HepG2 (cell line): ENCODE results near the gene OTUB2. TPM values are rescaled to one million over a fixed set of nuclear protein-coding genes. Genes with fewer than 3 reads are reported as not detected.

Experiments
- GATAD2A ChIP-seq: IDR thresholded peaks from 2 replicates; pipeline ENCODE4 v1.6.1; 2016
- GLI4 ChIP-seq: sonication (generic); formaldehyde crosslinking; IDR thresholded peaks from 2 replicates; pipeline ENCODE4 v1.5.1; 2020; ENCODE audit warnings: missing genetic modification reagents, mild to moderate bottlenecking, moderate library complexity, borderline replicate concordance
- ISL2 ChIP-seq: sonication (generic); formaldehyde crosslinking; IDR thresholded peaks from 2 replicates; pipeline ENCODE4 v1.5.0; 2020; ENCODE audit warnings: missing genetic modification reagents
- NR2F6 ChIP-seq, 2 experiments: IDR thresholded peaks; 2 replicates each; pipeline ENCODE4 v1.6.1; 2016; ENCODE audit warnings: antibody characterized with exemption in 1 of 2, mild to moderate bottlenecking in 1 of 2
- ZNF790 ChIP-seq: sonication (generic); formaldehyde crosslinking; IDR thresholded peaks from 2 replicates; pipeline ENCODE4 v1.8.0; 2022; ENCODE audit warnings: missing genetic modification reagents, mild to moderate bottlenecking, borderline replicate concordance
- polyA plus RNA-seq, 8 experiments: library from polyadenylated mRNA; depleted of rRNA in 3 of 8; stranded (reverse) in 7 of 8; unstranded in 1 of 8; fragments of >200 nt; fragmentation: Illumina TruSeq in 4 of 8; extraction: Trizol in 4 of 8; gene quantifications; 2 replicates each; pipeline versions ENCODE4 v1.2.1 to v1.2.3, GENCODE V29; 2011 to 2016; ENCODE audit warnings: low read depth in 4 of 8, missing spikeins in 1 of 8, mixed read lengths in 1 of 8; ENCODE audit not compliant: insufficient read depth in 1 of 8
- total RNA-seq, 5 experiments: library from RNA; depleted of rRNA; stranded (reverse); fragments of >200 nt; fragmentation: Illumina TruSeq; extraction: Trizol; gene quantifications; 2 replicates each; pipeline ENCODE4 v1.2.3, GENCODE V29; 2016; ENCODE audit warnings: low read depth in 1 of 5
- TF ChIP-seq, protein P1 (sequence below): sonication (generic); formaldehyde crosslinking; conservative IDR thresholded peaks from 2 replicates; pipeline ENCODE4 v1.4.0; 2020; ENCODE audit warnings: missing genetic modification reagents
- TF ChIP-seq, protein P2 (sequence below): sonication (generic); formaldehyde crosslinking; IDR thresholded peaks from 2 replicates; pipeline ENCODE4 v1.5.0; 2020; ENCODE audit warnings: mild to moderate bottlenecking, missing genetic modification reagents, moderate library complexity
- TF ChIP-seq, protein P3 (sequence below), 2 experiments: fragments of 450-650 bp in 1 of 2; sonication (generic) in 1 of 2; formaldehyde crosslinking; IDR thresholded peaks; 2 replicates each; pipeline versions ENCODE4 v1.5.0 to v1.8.0; 2020 to 2022; ENCODE audit warnings: mild to moderate bottlenecking in 1 of 2, missing genetic modification reagents in 1 of 2
- TF ChIP-seq, protein P4 (sequence below): sonication (generic); formaldehyde crosslinking; IDR thresholded peaks from 2 replicates; pipeline ENCODE4 v1.4.0; 2020; ENCODE audit warnings: missing genetic modification reagents
- TF ChIP-seq, protein P5 (sequence below): IDR thresholded peaks from 2 replicates; pipeline ENCODE4 v1.4.0; 2020; ENCODE audit warnings: mild to moderate bottlenecking, missing genetic modification reagents
- TF ChIP-seq, protein P6 (sequence below): sonication (generic); formaldehyde crosslinking; IDR thresholded peaks from 2 replicates; pipeline ENCODE4 v1.4.0; 2020; ENCODE audit warnings: missing genetic modification reagents
- TF ChIP-seq, protein P7 (sequence below): sonication (generic); formaldehyde crosslinking; IDR thresholded peaks from 2 replicates; pipeline ENCODE4 v1.5.1; 2020; ENCODE audit warnings: mild to moderate bottlenecking, missing genetic modification reagents, moderate library complexity

OTUB2 gene
- total and polyA plus RNA-seq, 2 of the 13 experiments (the other 11 are each of a cell fraction or from before 2014, with no cell fraction given): 2.2 to 2.4 TPM

DNA sequence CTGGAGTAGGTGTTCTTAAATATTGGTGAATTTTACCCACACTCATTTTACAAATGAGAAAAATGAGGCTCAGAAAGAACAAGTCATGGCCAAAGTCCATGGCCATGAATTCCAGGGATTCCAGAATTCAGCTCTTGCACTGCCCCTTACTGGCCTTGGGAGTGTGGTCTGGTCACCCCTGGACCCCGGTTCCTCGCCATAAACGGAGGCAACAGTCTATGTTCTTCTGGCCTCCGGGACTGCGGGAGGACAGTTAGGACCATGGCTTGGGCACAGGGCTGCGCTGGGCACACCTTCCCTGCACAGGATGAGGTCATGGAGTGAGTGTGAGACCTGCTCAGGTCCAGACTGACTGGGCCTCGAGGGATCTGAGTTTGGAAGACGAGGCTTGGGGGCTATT lies 22.1 kb upstream of the OTUB2 start (continued):
- TF ChIP-seq, protein P1, sequence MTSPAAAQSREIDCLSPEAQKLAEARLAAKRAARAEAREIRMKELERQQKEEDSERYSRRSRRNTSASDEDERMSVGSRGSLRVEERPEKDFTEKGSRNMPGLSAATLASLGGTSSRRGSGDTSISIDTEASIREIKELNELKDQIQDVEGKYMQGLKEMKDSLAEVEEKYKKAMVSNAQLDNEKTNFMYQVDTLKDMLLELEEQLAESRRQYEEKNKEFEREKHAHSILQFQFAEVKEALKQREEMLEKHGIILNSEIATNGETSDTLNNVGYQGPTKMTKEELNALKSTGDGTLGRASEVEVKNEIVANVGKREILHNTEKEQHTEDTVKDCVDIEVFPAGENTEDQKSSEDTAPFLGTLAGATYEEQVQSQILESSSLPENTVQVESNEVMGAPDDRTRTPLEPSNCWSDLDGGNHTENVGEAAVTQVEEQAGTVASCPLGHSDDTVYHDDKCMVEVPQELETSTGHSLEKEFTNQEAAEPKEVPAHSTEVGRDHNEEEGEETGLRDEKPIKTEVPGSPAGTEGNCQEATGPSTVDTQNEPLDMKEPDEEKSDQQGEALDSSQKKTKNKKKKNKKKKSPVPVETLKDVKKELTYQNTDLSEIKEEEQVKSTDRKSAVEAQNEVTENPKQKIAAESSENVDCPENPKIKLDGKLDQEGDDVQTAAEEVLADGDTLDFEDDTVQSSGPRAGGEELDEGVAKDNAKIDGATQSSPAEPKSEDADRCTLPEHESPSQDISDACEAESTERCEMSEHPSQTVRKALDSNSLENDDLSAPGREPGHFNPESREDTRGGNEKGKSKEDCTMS: no peak
- TF ChIP-seq, protein P2, sequence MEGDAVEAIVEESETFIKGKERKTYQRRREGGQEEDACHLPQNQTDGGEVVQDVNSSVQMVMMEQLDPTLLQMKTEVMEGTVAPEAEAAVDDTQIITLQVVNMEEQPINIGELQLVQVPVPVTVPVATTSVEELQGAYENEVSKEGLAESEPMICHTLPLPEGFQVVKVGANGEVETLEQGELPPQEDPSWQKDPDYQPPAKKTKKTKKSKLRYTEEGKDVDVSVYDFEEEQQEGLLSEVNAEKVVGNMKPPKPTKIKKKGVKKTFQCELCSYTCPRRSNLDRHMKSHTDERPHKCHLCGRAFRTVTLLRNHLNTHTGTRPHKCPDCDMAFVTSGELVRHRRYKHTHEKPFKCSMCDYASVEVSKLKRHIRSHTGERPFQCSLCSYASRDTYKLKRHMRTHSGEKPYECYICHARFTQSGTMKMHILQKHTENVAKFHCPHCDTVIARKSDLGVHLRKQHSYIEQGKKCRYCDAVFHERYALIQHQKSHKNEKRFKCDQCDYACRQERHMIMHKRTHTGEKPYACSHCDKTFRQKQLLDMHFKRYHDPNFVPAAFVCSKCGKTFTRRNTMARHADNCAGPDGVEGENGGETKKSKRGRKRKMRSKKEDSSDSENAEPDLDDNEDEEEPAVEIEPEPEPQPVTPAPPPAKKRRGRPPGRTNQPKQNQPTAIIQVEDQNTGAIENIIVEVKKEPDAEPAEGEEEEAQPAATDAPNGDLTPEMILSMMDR (CRISPR knock-in tag): peak; percentile 58
- TF ChIP-seq GLI4 (0 out of 2 replicates have a peak, but pooled peaks have one; percentile 34), GATAD2A (CRISPR knock-in tag) (peak; percentile 55), NR2F6 (IDR thresholded peaks at IDR 0.05) (no peak), NR2F6 (CRISPR knock-in tag; IDR thresholded peaks at IDR 0.05) (peak; percentile 48; the same call in 1 of the 2 replicates), ISL2 (0 out of 2 replicates have a peak, but pooled peaks have one; percentile 25), ZNF790 (CRISPR knock-in tag) (no peak)
- TF ChIP-seq, protein P3, sequence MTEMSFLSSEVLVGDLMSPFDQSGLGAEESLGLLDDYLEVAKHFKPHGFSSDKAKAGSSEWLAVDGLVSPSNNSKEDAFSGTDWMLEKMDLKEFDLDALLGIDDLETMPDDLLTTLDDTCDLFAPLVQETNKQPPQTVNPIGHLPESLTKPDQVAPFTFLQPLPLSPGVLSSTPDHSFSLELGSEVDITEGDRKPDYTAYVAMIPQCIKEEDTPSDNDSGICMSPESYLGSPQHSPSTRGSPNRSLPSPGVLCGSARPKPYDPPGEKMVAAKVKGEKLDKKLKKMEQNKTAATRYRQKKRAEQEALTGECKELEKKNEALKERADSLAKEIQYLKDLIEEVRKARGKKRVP (CRISPR knock-in tag; IDR thresholded peaks at IDR 0.05): no peak
- TF ChIP-seq, protein P4, sequence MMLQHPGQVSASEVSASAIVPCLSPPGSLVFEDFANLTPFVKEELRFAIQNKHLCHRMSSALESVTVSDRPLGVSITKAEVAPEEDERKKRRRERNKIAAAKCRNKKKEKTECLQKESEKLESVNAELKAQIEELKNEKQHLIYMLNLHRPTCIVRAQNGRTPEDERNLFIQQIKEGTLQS: peak; percentile 23; the same call in 1 of the 2 replicates
- TF ChIP-seq, protein P5, sequence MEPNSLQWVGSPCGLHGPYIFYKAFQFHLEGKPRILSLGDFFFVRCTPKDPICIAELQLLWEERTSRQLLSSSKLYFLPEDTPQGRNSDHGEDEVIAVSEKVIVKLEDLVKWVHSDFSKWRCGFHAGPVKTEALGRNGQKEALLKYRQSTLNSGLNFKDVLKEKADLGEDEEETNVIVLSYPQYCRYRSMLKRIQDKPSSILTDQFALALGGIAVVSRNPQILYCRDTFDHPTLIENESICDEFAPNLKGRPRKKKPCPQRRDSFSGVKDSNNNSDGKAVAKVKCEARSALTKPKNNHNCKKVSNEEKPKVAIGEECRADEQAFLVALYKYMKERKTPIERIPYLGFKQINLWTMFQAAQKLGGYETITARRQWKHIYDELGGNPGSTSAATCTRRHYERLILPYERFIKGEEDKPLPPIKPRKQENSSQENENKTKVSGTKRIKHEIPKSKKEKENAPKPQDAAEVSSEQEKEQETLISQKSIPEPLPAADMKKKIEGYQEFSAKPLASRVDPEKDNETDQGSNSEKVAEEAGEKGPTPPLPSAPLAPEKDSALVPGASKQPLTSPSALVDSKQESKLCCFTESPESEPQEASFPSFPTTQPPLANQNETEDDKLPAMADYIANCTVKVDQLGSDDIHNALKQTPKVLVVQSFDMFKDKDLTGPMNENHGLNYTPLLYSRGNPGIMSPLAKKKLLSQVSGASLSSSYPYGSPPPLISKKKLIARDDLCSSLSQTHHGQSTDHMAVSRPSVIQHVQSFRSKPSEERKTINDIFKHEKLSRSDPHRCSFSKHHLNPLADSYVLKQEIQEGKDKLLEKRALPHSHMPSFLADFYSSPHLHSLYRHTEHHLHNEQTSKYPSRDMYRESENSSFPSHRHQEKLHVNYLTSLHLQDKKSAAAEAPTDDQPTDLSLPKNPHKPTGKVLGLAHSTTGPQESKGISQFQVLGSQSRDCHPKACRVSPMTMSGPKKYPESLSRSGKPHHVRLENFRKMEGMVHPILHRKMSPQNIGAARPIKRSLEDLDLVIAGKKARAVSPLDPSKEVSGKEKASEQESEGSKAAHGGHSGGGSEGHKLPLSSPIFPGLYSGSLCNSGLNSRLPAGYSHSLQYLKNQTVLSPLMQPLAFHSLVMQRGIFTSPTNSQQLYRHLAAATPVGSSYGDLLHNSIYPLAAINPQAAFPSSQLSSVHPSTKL (CRISPR knock-in tag): peak; percentile 73
- TF ChIP-seq, protein P6, sequence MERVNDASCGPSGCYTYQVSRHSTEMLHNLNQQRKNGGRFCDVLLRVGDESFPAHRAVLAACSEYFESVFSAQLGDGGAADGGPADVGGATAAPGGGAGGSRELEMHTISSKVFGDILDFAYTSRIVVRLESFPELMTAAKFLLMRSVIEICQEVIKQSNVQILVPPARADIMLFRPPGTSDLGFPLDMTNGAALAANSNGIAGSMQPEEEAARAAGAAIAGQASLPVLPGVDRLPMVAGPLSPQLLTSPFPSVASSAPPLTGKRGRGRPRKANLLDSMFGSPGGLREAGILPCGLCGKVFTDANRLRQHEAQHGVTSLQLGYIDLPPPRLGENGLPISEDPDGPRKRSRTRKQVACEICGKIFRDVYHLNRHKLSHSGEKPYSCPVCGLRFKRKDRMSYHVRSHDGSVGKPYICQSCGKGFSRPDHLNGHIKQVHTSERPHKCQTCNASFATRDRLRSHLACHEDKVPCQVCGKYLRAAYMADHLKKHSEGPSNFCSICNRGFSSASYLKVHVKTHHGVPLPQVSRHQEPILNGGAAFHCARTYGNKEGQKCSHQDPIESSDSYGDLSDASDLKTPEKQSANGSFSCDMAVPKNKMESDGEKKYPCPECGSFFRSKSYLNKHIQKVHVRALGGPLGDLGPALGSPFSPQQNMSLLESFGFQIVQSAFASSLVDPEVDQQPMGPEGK (CRISPR knock-in tag): 0 out of 2 replicates have a peak, but pooled peaks have one; percentile 9
- TF ChIP-seq, protein P7, sequence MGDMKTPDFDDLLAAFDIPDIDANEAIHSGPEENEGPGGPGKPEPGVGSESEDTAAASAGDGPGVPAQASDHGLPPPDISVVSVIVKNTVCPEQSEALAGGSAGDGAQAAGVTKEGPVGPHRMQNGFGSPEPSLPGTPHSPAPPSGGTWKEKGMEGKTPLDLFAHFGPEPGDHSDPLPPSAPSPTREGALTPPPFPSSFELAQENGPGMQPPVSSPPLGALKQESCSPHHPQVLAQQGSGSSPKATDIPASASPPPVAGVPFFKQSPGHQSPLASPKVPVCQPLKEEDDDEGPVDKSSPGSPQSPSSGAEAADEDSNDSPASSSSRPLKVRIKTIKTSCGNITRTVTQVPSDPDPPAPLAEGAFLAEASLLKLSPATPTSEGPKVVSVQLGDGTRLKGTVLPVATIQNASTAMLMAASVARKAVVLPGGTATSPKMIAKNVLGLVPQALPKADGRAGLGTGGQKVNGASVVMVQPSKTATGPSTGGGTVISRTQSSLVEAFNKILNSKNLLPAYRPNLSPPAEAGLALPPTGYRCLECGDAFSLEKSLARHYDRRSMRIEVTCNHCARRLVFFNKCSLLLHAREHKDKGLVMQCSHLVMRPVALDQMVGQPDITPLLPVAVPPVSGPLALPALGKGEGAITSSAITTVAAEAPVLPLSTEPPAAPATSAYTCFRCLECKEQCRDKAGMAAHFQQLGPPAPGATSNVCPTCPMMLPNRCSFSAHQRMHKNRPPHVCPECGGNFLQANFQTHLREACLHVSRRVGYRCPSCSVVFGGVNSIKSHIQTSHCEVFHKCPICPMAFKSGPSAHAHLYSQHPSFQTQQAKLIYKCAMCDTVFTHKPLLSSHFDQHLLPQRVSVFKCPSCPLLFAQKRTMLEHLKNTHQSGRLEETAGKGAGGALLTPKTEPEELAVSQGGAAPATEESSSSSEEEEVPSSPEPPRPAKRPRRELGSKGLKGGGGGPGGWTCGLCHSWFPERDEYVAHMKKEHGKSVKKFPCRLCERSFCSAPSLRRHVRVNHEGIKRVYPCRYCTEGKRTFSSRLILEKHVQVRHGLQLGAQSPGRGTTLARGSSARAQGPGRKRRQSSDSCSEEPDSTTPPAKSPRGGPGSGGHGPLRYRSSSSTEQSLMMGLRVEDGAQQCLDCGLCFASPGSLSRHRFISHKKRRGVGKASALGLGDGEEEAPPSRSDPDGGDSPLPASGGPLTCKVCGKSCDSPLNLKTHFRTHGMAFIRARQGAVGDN (CRISPR knock-in tag): peak; percentile 79
